Measurements from ENCODE around the gene UBASH3B.
A peak's percentile ranks its signal among the peaks of the same experiment; 100 is the strongest.

The UBASH3B gene

GRCh38 chr11:122785031-122785541, 129.6 kb downstream of the UBASH3B start:
- no peak for DNase-seq (ENCODE audit: low spot score)
- in situ Hi-C loops (cut with MboI; ENCODE audit: low sequenced_read_pairs, unreplicated experiment) = no loop called here
- no peak for TF ChIP-seq CTCF (IDR thresholded peaks at IDR 0.05; ENCODE audit: borderline replicate concordance, control extremely low read depth, extremely low read depth, insufficient read depth, missing control alignments)

GRCh38 chr11:122786896-122787295, 131.4 kb downstream of the UBASH3B start:
- no peak for TF ChIP-seq CTCF (IDR thresholded peaks at IDR 0.05; ENCODE audit: borderline replicate concordance, control extremely low read depth, extremely low read depth, insufficient read depth, missing control alignments)
- in situ Hi-C loops (cut with MboI; ENCODE audit: low sequenced_read_pairs, unreplicated experiment) = no loop called here
- DNase-seq (ENCODE audit: low spot score) = no peak

- DNase-seq (ENCODE audit: low spot score) = no peak
- peak; percentile 7 for TF ChIP-seq CTCF (IDR thresholded peaks at IDR 0.05; ENCODE audit: borderline replicate concordance, control extremely low read depth, extremely low read depth, insufficient read depth, missing control alignments)
- in situ Hi-C loops (cut with MboI; ENCODE audit: low sequenced_read_pairs, unreplicated experiment) = no loop called here
These were observed 133.4 kb downstream of the UBASH3B start for GRCh38 chr11:122788781-122789535.

- in situ Hi-C loops (cut with MboI; ENCODE audit: low sequenced_read_pairs, unreplicated experiment) = no loop called here
- no peak for TF ChIP-seq CTCF (IDR thresholded peaks at IDR 0.05; ENCODE audit: borderline replicate concordance, control extremely low read depth, extremely low read depth, insufficient read depth, missing control alignments)
- no peak for DNase-seq (ENCODE audit: low spot score)
These were observed 134.4 kb downstream of the UBASH3B start for GRCh38 chr11:122789907-122790306.

- no peak for DNase-seq (ENCODE audit: low spot score)
- no peak for TF ChIP-seq CTCF (IDR thresholded peaks at IDR 0.05; ENCODE audit: borderline replicate concordance, control extremely low read depth, extremely low read depth, insufficient read depth, missing control alignments)
- in situ Hi-C loops (cut with MboI; ENCODE audit: low sequenced_read_pairs, unreplicated experiment) = no loop called here
These were observed 135.9 kb downstream of the UBASH3B start for GRCh38 chr11:122791411-122791810.

DNA sequence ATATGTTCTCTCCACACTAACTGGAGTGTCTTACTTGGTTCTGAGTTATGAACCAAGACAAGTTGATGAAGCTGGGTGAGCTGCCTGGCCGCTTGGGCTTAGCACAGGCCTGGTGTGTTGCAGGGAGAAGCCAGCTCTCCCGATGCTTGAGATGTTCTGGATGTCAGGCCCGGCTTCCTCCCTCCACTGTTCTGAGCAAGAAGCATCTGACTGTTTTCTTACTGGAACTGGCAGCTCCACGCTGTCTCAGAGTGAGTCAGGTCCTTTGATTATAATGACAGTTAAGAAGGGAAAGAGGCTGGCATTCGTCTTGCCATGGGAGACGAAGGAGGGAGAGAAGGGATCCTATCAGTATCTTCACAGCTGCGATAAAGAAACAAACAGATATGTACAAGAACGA, 136.3 kb downstream of the UBASH3B start:
- in situ Hi-C loops (cut with MboI; ENCODE audit: low sequenced_read_pairs, unreplicated experiment) = no loop called here
- TF ChIP-seq CTCF (IDR thresholded peaks at IDR 0.05; ENCODE audit: borderline replicate concordance, control extremely low read depth, extremely low read depth, insufficient read depth, missing control alignments) = no peak
- DNase-seq (ENCODE audit: low spot score) = no peak

Measured in GM13976 (cell line).